Skeletal muscle tissue (tissue), 4 donors: ENCODE results near the gene COL19A1. TPM values are rescaled to one million over a fixed set of nuclear protein-coding genes. Genes with fewer than 3 reads are reported as not detected.

Experiments
- H3K27ac ChIP-seq: one replicate; pipeline ENCODE4 v1.7.0; 2013; ENCODE audit warnings: mild to moderate bottlenecking, low read depth, low read length, inconsistent platforms
- H3K27me3 ChIP-seq, 3 donors: one replicate each; pipeline ENCODE4 v1.7.0; 2013; ENCODE audit warnings: low read length in 3 of 3; ENCODE audit not compliant: control insufficient read depth in 3 of 3, insufficient read depth in 3 of 3
- H3K36me3 ChIP-seq, 3 donors: one replicate each; pipeline ENCODE4 v1.7.0; 2013; ENCODE audit warnings: low read length in 3 of 3; ENCODE audit not compliant: control insufficient read depth in 3 of 3, insufficient read depth in 3 of 3
- H3K4me1 ChIP-seq, 3 donors: one replicate each; pipeline ENCODE4 v1.7.0; 2013; ENCODE audit warnings: low read length in 3 of 3, mild to moderate bottlenecking in 3 of 3; ENCODE audit not compliant: control insufficient read depth in 3 of 3, insufficient read depth in 3 of 3
- H3K4me3 ChIP-seq, 3 donors: one replicate each; pipeline ENCODE4 v1.7.0; 2013; ENCODE audit warnings: low read length in 3 of 3
- H3K9ac ChIP-seq, 3 donors: one replicate each; pipeline ENCODE4 v1.7.0; 2013; ENCODE audit warnings: low read length in 3 of 3, mild to moderate bottlenecking in 3 of 3, moderate library complexity in 2 of 3, low read depth in 1 of 3
- H3K9me3 ChIP-seq, 3 donors: one replicate each; pipeline ENCODE4 v1.7.0; 2013; ENCODE audit warnings: low read length in 3 of 3; ENCODE audit not compliant: control insufficient read depth in 3 of 3
- total RNA-seq: library from RNA; depleted of rRNA; stranded (reverse); fragments of >200 nt; gene quantifications from one replicate; pipeline ENCODE4 v1.2.3, GENCODE V29; 2014
- donor health status: Osteomylitis.

COL19A1 gene
- total RNA-seq, 1 donor from 2014 or later, result 10.4 TPM

DNA sequence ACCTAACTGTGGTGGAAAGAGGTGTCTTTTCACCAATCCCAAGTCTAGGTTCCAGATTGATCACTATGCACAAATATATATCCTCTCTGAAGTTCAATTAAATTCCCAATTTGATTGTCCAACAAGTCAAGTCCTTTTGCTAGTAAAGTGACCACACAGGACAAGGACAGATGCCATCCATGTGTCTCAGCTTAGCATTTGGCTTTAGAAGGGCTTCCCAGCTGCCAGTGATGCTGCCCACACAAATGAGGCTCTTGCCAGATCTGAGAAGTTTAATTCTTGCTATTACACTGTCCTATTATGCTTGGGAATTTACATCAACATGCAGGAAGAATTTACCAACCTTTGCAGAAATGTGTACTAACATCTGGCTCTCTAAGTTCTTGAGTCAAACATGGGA, 328.1 kb downstream of the COL19A1 start:
- H3K4me1 ChIP-seq, result no peaks in the 10 kb centered on the region
- H3K27me3 ChIP-seq, result peaks cover 0 to 2% (median 2%) of the 10 kb centered on the region in 3 donors
- H3K4me3 ChIP-seq, result no peak overlapping the region
- H3K27ac ChIP-seq, result no peak overlapping the region
- H3K9me3 ChIP-seq, result no peaks in the 10 kb centered on the region
- H3K9ac ChIP-seq, result no peak overlapping the region
- no peaks in the 10 kb centered on the region for H3K36me3 ChIP-seq

DNA sequence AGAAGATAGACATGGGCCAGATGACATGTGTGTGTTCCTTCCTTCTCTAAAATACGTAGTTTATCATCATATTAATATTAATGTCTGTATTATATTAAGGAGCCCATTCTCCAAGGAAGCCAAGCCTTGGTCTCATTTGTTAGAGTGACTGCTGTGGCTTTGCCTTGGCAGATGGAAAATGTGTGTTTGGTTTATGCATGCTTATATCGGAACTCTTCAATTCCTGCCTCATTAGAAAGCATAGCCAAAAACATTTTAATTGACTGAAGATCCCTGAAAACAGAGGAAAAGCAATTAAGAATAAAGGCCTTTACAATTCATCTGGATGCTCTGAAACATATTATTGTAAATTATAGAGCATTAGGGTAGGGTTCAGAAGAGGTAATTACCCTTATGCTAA, 330.2 kb downstream of the COL19A1 start:
- Histone ChIP-seq H3K4me1 (no peaks in the 10 kb centered on the region), H3K36me3 (no peaks in the 10 kb centered on the region), H3K9me3 (no peaks in the 10 kb centered on the region), H3K27me3 (peaks cover 0 to 2% (median 2%) of the 10 kb centered on the region in 3 donors), H3K27ac (no peak overlapping the region), H3K4me3 (no peak overlapping the region), H3K9ac (no peak overlapping the region)

DNA sequence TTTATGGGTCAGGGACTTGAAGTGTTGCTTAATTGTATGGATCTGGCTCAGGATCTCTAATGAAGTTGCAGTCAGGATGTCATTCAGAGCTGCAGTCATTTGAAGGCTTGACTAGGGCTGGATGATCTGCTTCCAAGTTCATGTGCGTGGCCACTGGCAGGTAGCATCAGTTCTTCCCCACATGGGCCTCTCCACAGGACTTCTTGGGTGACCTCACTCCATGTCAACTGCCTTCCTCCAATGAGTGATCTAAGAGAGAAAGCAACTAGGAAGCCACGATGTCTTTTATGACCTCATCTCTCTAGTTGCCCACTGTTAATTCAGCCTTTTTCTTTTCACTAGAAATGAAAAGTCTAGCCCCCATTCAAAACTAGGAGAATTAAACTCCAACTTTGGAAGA, 332.4 kb downstream of the COL19A1 start:
- Histone ChIP-seq H3K4me1 (no peaks in the 10 kb centered on the region), H3K36me3 (no peaks in the 10 kb centered on the region), H3K9me3 (no peaks in the 10 kb centered on the region), H3K4me3 (no peak overlapping the region), H3K9ac (no peak overlapping the region), H3K27ac (no peak overlapping the region), H3K27me3 (peaks cover 0 to 2% (median 2%) of the 10 kb centered on the region in 3 donors)

DNA sequence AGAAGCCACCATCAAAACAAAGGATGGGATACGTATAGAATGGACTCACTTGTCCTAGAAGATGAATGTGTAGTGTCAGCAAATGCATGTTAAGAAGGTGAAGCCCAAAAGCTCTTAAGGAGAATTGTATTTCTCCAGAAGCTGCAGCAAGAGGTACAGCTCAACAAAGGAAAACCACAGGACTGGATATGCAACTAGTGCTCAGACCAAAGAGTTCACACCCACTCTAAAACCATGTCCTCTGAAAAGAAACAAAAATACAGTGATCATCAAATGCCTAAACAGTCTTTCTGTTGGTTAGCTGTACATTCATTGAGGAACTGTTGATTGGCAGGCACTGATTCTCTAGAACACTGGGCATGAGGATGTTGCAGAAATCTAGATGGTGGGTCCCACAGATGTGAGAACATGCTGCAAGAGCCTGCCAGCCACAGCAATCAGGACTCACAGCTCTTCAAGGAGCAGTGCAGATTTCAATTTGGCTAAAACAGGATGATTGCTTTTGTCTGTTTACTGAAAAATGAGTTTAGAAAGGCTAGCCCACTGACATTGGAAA, 342.0 kb downstream of the COL19A1 start:
- no peak overlapping the region for H3K27ac ChIP-seq
- no peak overlapping the region for H3K4me3 ChIP-seq
- no peaks in the 10 kb centered on the region for H3K4me1 ChIP-seq
- H3K36me3 ChIP-seq, result no peaks in the 10 kb centered on the region
- H3K27me3 ChIP-seq, result no peaks in the 10 kb centered on the region
- H3K9ac ChIP-seq, result no peak overlapping the region
- H3K9me3 ChIP-seq, result no peaks in the 10 kb centered on the region

DNA sequence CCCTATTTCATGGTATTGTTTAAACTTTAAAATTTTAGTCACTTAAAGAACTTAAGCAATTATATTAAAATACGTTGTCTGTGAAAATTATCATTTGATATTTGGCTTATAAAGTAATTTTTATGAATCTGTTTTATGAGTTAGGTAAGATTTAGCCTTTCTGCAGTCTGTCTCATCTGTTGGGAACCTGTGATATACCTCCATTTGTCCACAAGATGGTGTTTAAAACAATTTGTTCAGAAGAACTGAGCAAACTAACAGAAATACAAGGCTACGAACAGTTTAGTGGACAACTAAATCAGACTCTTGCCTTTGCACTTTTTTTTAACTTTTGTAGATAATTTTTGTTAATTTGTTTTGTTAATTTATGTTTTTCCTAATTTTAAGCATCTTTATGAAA, 344.1 kb downstream of the COL19A1 start:
- no peaks in the 10 kb centered on the region for H3K4me1 ChIP-seq
- H3K9ac ChIP-seq, result no peak overlapping the region
- H3K27ac ChIP-seq, result no peak overlapping the region
- no peaks in the 10 kb centered on the region for H3K9me3 ChIP-seq
- H3K36me3 ChIP-seq, result no peaks in the 10 kb centered on the region
- no peak overlapping the region for H3K4me3 ChIP-seq
- H3K27me3 ChIP-seq, result peaks cover 0 to 2% (median 0%) of the 10 kb centered on the region in 3 donors

DNA sequence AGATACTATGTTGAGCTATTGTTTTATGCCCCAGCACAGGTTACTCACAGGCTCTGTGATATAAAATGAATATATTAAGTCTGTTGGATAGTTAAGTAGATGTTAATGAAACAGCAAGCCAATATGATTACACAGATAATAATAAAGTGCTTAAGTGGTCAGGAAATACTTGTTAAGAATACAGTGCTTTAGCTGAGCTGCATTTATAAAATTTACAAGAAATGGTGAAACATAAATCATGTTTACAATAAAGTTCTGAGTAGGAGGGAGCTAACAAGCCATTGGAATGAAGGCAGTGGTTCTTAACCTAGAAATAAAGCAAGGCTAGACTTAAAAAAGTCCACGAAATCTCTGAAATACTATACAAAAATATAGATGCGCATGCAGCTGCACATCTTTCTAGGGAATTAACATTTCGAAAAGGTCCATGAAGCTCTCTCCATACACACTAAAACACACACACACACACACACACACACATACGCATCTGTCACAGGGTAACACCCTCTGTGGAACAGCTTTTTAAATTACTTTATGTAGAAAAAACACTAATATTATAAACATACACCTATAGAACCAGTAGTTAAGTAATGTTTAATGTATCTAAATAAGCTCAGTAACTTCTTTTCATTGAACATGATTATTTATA, 349.2 kb downstream of the COL19A1 start:
- no peak overlapping the region for H3K9ac ChIP-seq
- H3K4me1 ChIP-seq, result no peaks in the 10 kb centered on the region
- H3K36me3 ChIP-seq, result no peaks in the 10 kb centered on the region
- no peaks in the 10 kb centered on the region for H3K9me3 ChIP-seq
- H3K27me3 ChIP-seq, result peaks cover 0 to 7% (median 0%) of the 10 kb centered on the region in 3 donors
- H3K27ac ChIP-seq, result no peak overlapping the region
- no peak overlapping the region for H3K4me3 ChIP-seq

DNA sequence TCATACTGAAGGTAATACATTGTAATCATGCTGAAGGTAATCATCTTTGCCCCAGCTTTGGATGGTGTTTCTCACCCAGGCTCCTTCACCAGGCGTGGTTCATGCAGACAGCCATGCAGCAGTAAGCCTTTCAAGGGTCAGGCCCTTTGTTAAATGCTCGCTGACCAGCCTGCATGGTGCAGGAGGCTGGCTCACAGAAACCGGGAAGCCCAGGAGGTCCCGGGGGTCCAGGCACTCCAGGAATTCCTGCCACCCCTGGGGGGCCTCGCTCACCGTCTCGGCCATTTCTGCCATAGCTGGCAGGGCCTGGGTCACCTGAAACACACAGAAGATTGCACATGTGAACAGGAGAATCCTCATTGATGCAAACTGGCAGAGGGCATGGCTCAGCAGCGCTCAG, 350.4 kb downstream of the COL19A1 start:
- peaks cover 0 to 7% (median 0%) of the 10 kb centered on the region in 3 donors for H3K27me3 ChIP-seq
- H3K36me3 ChIP-seq, result no peaks in the 10 kb centered on the region
- no peak overlapping the region for H3K4me3 ChIP-seq
- H3K9me3 ChIP-seq, result no peaks in the 10 kb centered on the region
- H3K27ac ChIP-seq, result no peak overlapping the region
- H3K9ac ChIP-seq, result no peak overlapping the region
- no peaks in the 10 kb centered on the region for H3K4me1 ChIP-seq

DNA sequence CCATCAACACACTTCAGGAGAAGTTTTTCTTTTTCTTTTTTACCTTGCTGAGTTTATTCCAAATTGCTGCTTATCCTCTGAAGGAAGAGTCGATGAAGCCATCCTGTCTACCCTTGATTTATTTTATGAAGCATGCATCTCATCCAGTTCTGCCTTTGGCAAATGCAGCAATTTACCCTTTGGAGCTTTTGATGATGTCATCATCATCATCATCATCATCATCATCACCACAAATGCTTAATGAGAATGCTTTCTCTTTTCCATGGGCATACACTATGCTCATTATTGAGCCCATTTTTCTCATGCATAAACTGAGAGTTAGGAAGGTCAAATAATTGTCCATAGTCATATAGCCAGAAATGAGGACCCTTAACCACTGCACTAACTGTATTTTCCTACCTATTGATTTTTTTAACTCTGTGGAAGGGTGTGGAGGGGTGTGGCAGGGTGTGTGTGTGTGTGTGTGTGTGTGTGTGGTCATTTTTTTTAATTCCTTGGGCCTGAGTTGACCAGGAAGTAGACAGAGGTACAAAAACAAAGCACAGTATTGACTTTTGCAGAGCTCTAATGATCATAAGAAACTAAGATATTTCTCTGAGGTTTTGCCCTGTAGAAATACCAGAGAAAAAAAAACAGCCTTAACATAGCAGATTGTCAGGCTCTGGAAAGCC, 353.7 kb downstream of the COL19A1 start:
- Histone ChIP-seq H3K4me1 (no peaks in the 10 kb centered on the region), H3K9ac (no peak overlapping the region), H3K27ac (no peak overlapping the region), H3K27me3 (peaks cover 0 to 4% (median 0%) of the 10 kb centered on the region in 3 donors), H3K36me3 (no peaks in the 10 kb centered on the region), H3K9me3 (no peaks in the 10 kb centered on the region), H3K4me3 (no peak overlapping the region)

DNA sequence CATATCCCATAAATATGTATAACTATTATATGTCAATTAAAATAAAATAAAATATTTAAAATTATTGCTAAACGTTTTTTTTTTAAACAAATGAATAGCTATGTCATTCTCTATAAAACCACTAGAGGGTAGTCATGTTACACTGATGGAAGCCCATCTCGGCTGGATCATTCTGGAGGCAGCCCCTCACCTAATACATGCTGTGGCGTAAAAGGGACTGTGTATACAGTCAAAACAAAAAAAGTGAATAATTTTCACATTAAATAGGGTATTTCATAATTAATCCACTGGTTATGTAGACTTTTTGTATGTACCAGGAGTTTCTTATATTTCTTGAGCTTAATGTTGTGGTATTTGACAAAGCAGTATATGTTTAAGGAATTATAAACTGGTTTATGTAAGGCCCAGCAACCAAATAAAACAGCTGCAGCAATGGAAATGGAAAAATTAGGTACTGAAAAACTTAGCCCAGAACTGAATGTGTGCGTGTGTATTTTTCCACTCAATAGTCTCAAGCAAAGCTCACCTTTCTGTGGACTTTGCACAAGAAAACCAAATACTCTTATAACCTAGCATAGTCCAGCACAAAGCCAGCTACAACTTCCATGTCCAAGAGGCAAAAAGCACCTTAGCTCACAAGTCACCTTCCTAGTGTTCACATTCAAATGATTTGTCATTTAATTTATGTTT, 354.8 kb downstream of the COL19A1 start:
- no peak overlapping the region for H3K9ac ChIP-seq
- no peaks in the 10 kb centered on the region for H3K4me1 ChIP-seq
- no peak overlapping the region for H3K27ac ChIP-seq
- H3K36me3 ChIP-seq, result no peaks in the 10 kb centered on the region
- H3K4me3 ChIP-seq, result no peak overlapping the region
- peaks cover 0 to 4% (median 0%) of the 10 kb centered on the region in 3 donors for H3K27me3 ChIP-seq
- H3K9me3 ChIP-seq, result no peaks in the 10 kb centered on the region
